ENCODE measurements around the gene C1QB. TPM values are rescaled to one million over a fixed set of nuclear protein-coding genes. Genes with fewer than 3 reads are reported as not detected.

Gene C1QB
- total RNA-seq, 2 donors from 2014 or later: not detected

GRCh38 chr1:22687191-22687590 is 34.2 kb downstream of the C1QB start:
- Mint-ChIP-seq H3K36me3 (ENCODE audit: low read depth) (no peaks in the 10 kb centered on the region), H3K27me3 (ENCODE audit: insufficient read depth) (peaks cover 11% of the 10 kb centered on the region), H3K27ac (no peak overlapping the region), H3K4me3 (no peak overlapping the region), H3K4me1 (peaks cover 23% of the 10 kb centered on the region), H3K9me3 (no peaks in the 10 kb centered on the region)
- H3K36me3 ChIP-seq (ENCODE audit: control insufficient read depth, insufficient read depth, low read length): no peaks in the 10 kb centered on the region
- H3K4me1 ChIP-seq (ENCODE audit: control insufficient read depth, insufficient read depth, low read length): peaks cover 10% of the 10 kb centered on the region
- no peaks in the 10 kb centered on the region for H3K9me3 ChIP-seq (ENCODE audit: control insufficient read depth, low read length)
- no peak overlapping the region for H3K9ac ChIP-seq (ENCODE audit: extremely low read depth, low read length, poor library complexity, severe bottlenecking)
- no peak overlapping the region for H3K4me3 ChIP-seq (ENCODE audit: low read length)
- no peaks in the 10 kb centered on the region for H3K27me3 ChIP-seq (ENCODE audit: control insufficient read depth, insufficient read depth, low read length, poor library complexity, severe bottlenecking)
- no peak overlapping the region for H3K27ac ChIP-seq (ENCODE audit: low read depth, low read length)
- DNase-seq: no peak
- WGBS, 2 experiments (ENCODE audit: insufficient coverage in 1 of 2, insufficient read length in 1 of 2): 92 to 100% methylated on average over 1 to 2 of the region's 2 CpGs
- no peak for TF ChIP-seq CTCF (conservative IDR thresholded peaks at IDR 0.05)

DNA sequence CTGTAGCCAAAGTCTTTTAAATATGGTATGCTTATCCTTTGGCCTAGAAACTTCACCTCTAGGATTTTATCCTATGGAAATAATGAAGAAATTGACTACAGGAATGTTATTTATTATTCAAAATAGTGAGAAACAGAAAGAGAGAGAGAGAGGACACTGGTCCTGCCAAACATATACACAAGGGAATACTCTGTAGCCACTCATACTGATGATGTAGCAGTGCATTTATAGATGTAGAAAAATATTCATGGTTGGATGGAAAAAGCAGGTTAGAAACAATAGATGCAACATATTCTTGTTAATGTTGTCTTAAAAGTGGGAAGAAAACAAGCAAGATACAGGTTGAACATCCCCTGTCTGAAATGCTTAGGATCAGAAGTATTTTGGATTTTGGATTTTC is 35.4 kb downstream of the C1QB start:
- H3K9ac ChIP-seq (ENCODE audit: extremely low read depth, low read length, poor library complexity, severe bottlenecking): no peak overlapping the region
- peaks cover 23% of the 10 kb centered on the region for H3K4me1 Mint-ChIP-seq
- peaks cover 8% of the 10 kb centered on the region for H3K27me3 Mint-ChIP-seq (ENCODE audit: insufficient read depth)

GRCh38 chr1:22689505-22689904 is 36.5 kb downstream of the C1QB start:
- WGBS, 2 experiments (ENCODE audit: insufficient coverage in 1 of 2, insufficient read length in 1 of 2): 48 to 81% methylated on average over 8 to 11 of the region's 11 CpGs

More for the DNA sequence above, 35.4 kb downstream of the C1QB start:
- Histone ChIP-seq H3K9me3 (ENCODE audit: control insufficient read depth, low read length) (no peaks in the 10 kb centered on the region), H3K36me3 (ENCODE audit: control insufficient read depth, insufficient read depth, low read length) (no peaks in the 10 kb centered on the region), H3K27me3 (ENCODE audit: control insufficient read depth, insufficient read depth, low read length, poor library complexity, severe bottlenecking) (no peaks in the 10 kb centered on the region), H3K4me3 (ENCODE audit: low read length) (no peak overlapping the region), H3K4me1 (ENCODE audit: control insufficient read depth, insufficient read depth, low read length) (peaks cover 10% of the 10 kb centered on the region), H3K27ac (ENCODE audit: low read depth, low read length) (no peak overlapping the region)
- Mint-ChIP-seq H3K27ac (no peak overlapping the region), H3K36me3 (ENCODE audit: low read depth) (no peaks in the 10 kb centered on the region), H3K9me3 (no peaks in the 10 kb centered on the region), H3K4me3 (no peak overlapping the region)
- no peak for TF ChIP-seq CTCF (conservative IDR thresholded peaks at IDR 0.05)
- no peak for DNase-seq

More at GRCh38 chr1:22689505-22689904, 36.5 kb downstream of the C1QB start:
- H3K4me3 Mint-ChIP-seq: no peak overlapping the region
- no peak overlapping the region for H3K4me3 ChIP-seq (ENCODE audit: low read length)
- no peaks in the 10 kb centered on the region for H3K9me3 Mint-ChIP-seq
- peaks cover 5% of the 10 kb centered on the region for H3K27me3 Mint-ChIP-seq (ENCODE audit: insufficient read depth)
- H3K27me3 ChIP-seq (ENCODE audit: control insufficient read depth, insufficient read depth, low read length, poor library complexity, severe bottlenecking): no peaks in the 10 kb centered on the region
- DNase-seq: peak; percentile 66
- H3K36me3 ChIP-seq (ENCODE audit: control insufficient read depth, insufficient read depth, low read length): no peaks in the 10 kb centered on the region
- no peak overlapping the region for H3K27ac Mint-ChIP-seq
- peak overlapping the region; percentile 25 for H3K27ac ChIP-seq (ENCODE audit: low read depth, low read length)
- no peaks in the 10 kb centered on the region for H3K36me3 Mint-ChIP-seq (ENCODE audit: low read depth)
- H3K4me1 ChIP-seq (ENCODE audit: control insufficient read depth, insufficient read depth, low read length): peaks cover 8% of the 10 kb centered on the region
- H3K9me3 ChIP-seq (ENCODE audit: control insufficient read depth, low read length): no peaks in the 10 kb centered on the region
- TF ChIP-seq CTCF (conservative IDR thresholded peaks at IDR 0.05): no peak
- no peak overlapping the region for H3K9ac ChIP-seq (ENCODE audit: extremely low read depth, low read length, poor library complexity, severe bottlenecking)
- peaks cover 14% of the 10 kb centered on the region for H3K4me1 Mint-ChIP-seq
